ENCODE measurements around the gene EPHB2.

GRCh38 chr1:22860414-22860800 is 149.8 kb downstream of the EPHB2 start:
- TF ChIP-seq CTCF (IDR thresholded peaks at IDR 0.05; ENCODE audit: low read length): no peak
- no peak for TF ChIP-seq EZH2 (optimal IDR thresholded peaks at IDR 0.05; ENCODE audit: low read depth, low read length)

All from MM.1S (cell line).